ENCODE results near the gene PIP4K2C.
"Not testable (repeated sequence)": the region's sequence is repeated elsewhere in the genome, so short reads cannot be mapped to it uniquely, and the experiment has no call there.

Gene PIP4K2C

DNA sequence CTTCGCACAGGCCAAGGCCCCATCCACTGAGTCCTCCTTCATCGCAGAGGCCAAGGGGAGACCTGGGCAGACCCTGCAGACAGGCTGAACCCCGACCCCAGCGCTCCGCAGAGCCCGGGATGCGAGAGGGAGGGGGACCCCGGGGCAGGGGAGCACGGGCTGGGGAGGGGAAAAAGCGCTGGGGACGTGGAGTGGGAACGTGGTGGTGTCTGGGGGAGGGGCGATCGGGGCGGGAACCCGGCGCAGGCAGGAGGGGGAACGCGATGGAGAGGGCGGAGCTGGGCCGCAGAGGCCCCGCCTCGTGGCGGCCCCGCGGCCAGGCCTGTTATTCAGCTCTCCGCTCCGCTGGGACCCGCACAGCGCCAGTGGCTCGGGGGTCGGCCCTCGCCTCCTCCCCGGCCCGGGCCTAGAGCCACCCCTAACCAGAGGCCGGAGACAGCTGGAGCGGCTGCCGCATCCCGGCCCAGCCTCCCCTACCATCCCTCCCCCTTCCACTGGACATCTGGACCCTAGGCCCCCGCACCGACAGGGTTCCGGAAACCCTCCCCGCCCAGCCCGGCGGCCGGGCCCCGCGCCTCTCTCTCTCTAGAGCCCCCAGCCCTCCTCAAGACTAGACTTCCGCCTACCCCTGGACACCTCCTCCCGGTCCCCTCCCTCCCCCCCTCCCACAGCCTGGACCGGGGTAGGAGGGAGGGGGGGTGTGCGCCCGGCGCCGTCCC is 20.3 kb downstream of the PIP4K2C start, which contains the start of gene ARHGEF25:
Gene ARHGEF25 (plus strand): TSS at position 328 of the 719 bp plus-strand sequence. CDS start 460 bp downstream, outside the sequence.
- DNase-seq = peak; percentile 94

DNA sequence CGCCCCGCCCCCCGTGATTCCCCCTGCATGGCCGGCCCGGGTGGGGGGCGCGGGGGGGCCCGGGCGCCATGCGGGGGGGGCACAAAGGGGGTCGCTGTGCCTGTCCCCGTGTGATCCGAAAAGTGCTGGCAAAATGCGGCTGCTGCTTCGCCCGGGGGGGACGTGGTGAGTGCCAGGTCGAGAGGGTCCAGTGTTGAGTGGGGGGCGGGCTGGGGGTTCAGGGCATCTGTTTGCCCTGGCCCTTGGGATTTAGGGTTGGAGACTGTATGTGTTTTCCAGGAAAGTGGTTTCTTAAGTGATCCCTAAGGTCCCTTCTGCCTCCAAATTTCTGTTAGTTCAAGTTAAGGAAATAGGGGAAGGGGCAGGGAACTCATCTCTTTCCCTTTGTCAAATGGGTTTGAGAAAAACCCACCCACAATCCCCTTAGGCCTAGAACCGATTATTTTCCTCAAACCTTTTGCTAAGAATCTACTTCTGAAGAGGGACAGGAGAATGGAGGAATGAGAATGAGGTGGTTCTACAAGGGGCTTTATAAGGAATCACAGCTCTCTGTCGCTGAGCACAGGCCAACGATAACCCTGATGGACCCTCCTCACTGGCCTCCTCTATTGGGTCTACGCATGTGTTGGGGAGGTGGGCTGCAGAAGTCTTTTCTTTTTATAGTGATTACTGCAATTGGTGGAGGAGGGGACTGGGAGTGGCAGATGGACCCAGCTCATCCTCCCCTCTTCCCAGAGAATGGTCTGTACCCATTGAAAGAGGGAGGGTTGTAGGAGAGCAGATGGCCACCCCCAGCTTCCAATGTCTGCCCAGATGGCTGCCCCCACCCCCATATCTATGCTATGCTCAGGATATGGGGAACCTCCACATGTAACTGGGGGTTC is 21.1 kb downstream of the PIP4K2C start:
- peak; percentile 15 for DNase-seq

DNA sequence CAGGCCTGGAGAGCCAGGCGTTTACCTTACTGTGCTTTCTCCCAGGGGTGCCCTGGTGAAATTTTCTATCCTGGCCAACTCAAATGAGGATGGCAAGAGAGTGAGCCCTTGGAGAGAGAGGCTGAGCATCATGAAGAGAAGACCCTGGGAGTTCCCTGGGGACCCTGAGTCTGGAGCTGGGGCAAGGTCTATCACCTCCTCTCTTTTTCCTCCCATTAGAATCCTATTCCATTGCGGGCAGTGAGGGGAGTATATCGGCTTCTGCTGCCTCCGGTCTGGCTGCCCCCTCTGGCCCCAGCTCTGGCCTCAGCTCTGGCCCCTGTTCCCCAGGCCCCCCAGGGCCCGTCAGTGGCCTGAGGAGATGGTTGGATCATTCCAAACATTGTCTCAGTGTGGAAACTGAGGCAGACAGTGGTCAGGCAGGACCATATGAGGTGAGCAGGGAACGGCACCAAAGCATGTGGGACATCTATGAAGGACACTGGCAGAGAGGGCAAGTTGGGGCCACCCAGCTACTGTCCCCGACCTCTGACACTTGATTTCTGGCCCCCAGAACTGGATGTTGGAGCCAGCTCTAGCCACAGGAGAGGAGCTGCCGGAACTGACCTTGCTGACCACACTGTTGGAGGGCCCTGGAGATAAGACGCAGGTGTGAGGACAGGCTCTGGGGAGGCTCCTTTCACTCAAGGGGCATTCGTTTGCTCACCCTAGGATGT is 21.9 kb downstream of the PIP4K2C start:
- DNase-seq = no peak

DNA sequence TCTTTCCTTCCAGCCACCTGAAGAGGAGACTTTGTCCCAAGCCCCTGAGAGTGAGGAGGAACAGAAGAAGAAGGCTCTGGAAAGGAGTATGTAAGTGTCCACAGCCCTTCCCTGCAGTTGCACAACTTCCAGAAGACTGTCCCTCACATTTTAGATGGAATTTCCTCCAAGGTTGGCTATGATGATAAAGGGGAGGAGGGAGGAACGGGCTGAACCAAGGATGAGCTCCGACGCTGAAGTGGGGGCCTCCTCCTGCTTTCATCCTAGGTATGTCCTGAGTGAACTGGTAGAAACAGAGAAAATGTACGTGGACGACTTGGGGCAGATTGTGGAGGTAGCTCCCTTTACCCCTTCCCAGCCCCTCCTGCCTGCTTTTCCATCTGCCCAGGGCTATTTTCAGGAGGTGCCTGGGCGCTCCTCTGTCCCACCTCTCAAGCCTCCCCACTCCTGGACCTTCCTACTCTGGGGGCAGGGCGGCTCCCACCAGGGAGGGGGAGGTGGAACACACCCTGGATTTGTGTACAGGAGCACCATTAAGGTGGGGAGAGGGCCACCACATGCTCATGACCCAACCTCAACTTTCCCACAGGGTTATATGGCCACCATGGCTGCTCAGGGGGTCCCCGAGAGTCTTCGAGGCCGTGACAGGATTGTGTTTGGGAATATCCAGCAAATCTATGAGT is 22.6 kb downstream of the PIP4K2C start:
- DNase-seq = peak; percentile 10

DNA sequence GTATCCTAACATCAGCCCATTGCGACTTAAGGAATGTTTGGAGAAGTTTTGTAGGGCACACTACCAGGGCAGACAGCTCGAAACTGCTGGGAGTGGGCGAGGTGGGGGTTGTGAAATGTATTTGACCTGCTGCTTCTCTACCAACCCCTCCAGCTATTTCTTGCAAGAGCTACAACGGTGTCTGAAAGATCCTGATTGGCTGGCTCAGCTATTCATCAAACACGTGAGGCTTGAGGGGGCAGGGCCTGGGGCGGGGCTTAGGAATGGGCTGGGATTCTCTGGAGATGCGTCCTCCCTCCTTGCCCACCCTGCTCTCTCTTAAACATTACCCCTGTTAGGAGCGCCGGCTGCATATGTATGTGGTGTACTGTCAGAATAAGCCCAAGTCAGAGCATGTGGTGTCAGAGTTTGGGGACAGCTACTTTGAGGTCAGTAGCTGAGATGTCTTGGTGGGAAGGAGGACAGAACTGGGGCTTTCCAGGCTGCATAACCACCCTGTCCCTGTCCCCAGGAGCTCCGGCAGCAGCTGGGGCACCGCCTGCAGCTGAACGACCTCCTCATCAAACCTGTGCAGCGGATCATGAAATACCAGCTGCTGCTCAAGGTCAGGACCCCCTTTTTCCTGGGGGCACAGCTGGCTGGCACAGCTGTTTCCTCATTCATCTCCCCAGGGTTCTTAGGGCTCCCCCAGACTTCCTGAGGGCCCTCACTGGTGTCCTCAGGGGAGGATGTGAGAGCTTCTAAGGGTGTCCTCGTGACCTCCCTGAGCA is 23.4 kb downstream of the PIP4K2C start:
- no peak for DNase-seq

DNA sequence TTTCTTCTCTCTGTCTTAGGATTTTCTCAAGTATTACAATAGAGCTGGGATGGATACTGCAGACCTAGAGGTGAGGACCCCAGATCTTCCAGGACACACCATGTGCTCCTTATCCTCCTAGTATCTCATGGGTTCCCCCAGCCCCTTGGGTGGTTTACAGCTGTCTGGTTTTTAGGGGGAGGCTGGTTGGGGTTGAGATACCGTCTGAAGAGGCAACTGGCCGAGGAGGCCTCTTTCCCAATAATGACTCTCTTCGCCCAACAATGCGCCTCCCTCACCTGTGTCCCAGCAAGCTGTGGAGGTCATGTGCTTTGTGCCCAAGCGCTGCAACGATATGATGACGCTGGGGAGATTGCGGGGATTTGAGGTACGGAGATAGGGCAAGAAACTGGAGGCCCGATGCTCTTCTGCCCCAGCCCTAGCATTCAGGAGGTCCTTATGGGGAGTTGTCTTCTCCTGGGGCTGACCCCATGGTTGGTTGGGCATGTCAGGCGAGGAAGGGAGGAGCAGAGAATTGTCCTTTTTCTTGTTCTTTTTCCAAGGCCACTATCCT is 24.0 kb downstream of the PIP4K2C start:
- DNase-seq = no peak

DNA sequence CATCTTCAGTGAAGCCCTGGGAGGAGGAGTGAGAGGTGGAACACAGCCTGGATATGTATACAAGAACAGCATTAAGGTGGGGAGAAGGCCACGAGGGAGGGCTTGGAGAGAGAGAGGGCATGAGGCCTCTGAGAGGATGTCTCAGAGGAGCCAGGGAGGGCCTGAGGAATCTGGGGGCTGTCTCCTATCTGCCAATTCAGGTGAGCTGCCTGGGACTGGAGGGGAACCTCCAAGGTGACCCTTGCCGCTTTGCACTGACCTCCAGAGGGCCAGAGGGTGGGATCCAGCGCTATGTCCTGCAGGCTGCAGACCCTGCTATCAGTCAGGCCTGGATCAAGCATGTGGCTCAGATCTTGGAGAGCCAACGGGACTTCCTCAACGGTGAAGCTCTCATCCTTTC is 24.6 kb downstream of the PIP4K2C start:
- DNase-seq = no peak

DNA sequence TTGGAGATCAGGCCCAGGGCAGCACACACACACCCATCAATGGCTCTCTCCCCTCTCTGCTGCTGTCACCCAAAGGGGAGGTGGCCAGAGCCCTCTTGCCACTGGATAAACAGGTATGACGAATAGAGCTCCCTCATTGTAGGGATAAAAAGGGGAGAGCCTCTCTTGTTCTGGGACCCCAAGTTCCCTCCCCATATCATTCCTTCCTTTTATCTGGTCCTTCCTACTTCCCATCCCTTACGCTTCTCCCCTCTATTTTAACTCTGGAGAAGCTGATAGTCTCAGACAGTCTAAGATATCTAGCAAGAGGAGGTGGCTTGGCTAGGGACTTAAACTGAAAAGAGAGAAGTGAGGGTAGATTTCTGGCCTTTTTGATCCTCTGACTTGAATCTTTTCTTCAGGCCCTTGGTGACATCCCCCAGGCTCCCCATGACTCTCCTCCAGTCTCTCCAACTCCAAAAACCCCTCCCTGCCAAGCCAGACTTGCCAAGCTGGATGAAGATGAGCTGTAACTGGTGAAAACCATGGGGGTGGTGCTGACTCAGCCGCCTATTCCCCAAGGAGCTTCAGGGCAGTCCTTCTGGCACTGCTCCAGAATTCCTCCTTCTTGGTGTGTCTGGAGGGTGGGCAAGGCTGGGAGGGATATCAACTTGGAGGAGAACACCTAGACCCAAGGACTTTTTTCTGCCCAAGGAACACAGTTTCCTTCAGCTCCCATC is 25.6 kb downstream of the PIP4K2C start:
- no peak for DNase-seq

DNA sequence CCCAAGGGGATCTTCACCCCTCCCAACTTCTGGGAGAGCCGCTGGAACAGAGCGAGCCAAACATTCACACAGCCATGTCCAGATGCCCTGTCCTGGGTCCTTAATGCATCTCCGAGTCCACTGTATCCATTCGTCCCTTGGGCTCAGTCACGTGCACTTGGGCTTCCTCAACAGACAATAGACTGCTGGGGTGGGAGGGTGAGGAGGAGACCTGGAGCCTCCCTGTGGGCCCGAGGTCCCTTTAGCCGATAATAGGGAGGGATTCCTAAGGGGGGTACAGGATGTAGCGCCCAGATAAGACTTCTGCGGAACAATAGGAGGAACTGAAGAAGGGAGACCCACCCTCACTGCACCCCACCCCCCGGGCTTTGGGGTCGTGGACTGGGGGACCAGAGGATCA is 26.9 kb downstream of the PIP4K2C start:
- DNase-seq = no peak

DNA sequence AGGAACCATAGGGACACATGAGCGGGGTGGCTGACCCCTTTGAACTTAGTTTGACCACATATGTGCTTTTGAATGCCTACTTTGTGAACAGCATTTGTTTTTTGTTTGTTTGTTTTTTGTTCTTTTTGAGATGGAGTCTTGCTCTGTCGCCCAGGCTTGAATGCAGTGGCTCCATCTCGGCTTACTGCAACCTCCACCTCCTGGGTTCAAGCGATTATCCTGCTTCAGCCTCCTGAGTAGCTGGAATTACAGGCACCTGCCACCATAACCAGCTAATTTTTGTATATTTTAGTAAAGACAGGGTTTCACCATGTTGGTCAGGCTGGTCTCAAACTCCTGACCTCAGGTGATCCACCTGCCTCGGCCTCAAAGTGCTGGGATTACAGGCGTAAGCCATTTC is 27.4 kb downstream of the PIP4K2C start:
- not testable (repeated sequence) for DNase-seq

DNA sequence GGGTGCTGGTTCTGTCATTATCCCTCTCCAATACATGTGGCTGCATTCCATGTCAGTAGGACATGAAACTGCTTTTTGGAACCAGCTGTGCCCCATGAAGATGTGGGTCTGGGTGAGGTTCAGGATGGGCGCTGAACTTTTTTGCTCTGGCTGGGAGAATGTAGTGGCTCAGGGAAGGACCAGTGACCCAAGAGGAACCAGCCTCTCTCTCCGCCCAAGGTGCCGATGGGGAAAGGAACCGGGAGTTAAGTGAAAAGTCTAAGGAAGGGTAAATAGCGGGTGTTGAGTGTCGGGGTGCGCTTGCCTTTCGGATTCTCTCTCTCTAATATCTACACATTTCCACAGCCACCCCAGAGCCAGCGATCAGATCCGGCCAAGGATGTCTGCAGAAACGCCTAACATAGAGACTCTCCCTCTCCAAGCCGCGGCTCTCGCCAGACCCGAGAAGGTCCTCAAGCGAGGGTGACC is 28.0 kb downstream of the PIP4K2C start:
- no peak for DNase-seq

DNA sequence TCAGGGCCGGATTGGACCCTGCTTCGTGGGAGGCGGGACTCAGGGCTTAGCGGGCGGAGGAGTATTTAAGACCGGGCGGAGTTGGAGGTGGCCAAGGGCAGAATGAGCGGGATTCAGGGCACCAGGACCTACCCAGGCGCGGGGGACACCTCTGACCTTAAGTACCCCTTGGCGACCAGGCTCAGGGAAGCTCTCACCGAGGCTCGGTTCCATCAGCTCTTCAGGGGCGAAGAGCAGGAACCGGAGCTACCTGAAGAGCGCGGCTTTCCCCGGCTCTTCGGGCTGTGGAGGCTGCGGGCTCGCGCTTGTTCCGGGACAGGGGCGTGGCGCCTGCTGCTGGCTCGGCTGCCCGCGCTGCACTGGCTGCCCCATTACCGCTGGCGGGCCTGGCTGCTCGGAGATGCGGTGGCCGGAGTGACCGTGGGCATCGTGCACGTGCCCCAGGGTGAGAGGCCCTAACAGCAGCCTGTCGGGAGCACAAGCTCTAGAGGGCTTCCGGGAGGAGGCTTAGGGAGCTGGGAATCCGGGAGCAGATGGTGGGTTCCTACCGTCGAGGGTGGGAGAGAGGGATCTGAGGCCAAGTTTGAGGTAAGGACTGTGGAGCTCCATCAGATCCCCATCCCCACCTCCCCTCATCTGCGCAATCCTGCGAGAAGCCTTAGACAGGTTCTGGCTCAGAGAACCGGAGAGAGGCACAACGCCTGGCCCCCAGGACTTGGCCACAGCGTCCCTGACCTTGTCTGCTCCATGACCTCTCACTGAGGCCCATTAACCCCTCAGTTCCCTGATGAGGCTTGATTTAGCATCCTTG is 28.6 kb downstream of the PIP4K2C start:
- DNase-seq = no peak

DNA sequence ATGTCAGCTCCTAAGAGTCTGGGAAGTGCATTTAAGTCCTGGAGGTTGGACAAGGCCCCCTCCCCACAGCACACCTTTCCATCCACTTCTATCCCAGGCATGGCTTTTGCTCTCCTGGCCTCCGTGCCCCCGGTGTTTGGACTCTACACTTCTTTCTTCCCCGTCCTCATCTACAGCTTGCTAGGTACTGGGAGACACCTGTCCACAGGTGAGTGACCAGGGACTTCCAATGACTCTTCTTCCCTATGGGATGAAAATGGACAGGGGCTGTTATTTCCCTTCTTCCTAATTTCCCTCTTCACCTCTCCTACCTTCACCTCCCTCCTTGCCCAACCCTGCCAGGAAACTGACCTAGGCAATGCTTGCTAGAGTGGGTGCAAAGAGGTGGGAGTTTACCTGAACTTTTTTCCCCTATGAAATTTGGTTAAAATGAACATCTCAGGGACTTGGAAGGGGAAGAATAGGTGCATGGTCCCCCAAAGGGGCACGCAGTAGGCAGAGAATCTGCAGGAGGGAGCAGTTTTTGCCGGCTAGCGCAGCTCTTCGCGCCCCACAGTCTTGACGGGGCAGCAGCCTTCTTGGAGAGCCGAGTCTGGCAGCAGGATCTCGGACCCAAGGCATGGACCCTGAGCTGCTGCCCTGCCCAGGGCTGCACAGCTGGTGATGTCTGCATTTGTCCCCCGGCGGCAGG is 29.4 kb downstream of the PIP4K2C start:
- no peak for DNase-seq

DNA sequence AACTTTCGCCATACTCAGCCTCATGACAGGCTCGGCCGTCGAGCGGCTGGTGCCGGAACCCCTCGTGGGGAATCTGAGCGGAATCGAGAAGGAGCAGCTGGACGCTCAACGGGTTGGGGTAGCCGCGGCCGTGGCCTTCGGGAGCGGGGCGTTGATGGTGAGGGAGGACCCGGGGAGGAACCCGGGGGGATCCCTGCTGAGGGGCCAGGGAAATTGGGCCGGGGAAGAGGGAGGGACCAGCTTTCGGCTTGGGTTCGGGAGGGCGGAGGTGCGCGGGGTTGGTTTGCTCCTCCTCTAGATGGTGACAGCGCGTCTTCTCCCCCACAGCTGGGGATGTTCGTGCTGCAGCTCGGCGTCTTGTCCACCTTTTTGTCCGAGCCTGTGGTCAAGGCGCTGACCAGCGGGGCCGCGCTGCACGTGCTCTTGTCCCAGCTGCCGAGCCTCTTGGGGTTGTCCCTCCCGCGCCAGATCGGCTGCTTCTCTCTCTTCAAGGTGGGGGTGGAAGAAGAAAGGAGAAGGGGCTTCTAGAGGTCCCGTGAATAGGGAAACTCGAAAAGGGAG is 30.0 kb downstream of the PIP4K2C start:
- no peak for DNase-seq

DNA sequence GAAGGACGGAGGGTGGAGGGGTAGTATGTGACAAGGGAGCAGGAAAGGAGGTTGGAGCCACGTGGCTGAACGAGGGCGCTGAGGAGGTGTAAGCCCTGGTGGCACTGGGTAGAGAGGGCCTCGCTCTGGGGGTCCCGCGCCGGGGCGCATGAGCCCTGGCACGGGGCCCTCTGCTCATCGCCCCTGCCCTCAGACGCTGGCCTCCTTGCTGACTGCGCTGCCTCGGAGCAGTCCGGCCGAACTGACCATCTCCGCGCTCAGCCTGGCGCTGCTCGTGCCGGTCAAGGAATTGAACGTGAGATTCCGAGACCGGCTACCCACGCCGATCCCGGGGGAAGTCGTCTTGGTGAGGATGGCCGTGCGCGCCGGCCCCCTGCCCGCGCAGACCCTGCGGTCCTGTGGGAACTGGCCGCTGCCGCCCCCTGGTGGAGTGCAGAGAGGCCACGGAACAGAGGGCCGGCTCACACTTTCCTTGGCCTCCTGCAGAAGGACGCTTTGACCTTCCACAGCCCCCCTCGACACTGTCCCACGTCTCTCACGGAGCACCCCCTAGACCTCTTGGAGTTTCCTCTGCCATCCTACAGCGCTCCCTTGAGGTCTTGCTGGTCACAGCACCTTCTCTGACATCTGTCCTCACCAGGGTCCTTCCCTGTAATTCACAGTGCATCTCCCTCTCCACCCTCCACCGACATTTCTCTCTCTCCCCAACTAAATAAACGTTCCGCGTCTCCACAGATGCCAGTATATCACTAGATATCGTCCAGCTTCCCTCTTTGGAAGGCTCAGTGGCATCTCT is 30.7 kb downstream of the PIP4K2C start:
- DNase-seq = peak; percentile 73

DNA sequence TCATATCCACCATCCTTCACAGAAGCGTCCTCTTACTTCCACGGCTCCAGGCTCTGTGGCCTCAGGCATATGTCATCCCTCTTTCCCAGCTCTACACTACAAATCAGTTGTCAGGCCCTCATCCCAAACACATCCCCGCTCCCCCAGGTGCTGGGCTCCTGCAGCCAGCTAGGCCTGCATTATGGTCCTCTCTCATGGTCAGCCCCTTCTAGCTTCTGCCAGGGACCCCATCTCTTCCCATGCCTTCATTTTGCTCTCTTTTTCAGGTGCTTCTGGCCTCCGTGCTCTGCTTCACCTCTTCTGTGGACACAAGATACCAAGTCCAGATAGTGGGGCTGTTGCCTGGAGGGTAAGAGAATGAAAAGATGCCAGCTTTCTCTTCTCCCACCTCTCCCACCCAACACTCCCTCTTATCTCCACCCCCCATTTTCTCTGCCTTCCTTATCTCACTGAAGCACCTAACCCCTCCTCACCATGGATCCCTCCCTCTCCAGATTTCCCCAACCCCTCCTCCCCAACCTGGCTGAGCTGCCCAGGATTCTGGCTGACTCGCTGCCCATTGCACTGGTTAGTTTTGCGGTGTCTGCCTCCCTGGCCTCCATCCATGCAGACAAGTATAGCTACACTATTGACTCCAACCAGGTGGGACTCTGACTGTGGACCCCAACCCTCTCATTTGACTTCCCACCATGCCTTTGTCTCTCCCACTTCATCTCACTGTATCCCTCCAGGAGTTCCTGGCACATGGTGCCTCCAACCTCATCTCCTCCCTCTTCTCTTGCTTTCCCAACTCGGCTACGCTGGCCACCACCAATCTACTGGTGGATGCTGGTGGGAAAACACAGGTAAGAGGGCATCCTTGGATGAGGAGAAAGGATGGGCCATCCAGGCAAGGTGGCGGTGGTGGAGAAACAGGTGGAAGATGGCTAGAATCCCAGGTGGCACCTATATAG is 31.6 kb downstream of the PIP4K2C start:
- DNase-seq = no peak

DNA sequence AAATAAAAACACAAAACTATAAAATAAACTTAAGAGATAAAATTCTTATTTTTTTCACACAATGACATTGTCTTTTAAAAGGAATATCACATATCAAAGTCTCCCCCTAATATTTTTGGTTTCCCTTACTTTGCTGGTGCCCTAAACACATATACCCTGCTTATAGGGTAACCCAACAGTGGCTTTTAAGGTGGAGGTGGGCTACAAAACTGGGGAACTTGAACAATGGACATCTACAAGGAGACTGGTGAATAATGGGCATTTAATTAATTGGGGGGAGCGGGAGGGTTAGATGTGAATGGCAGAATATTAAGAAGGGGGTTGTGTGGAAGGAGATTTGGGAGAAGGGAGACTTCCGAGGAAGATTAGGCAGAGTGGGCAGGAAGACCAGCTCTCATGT is 32.4 kb downstream of the PIP4K2C start:
- no peak for DNase-seq
